ENCODE results near the gene HNRNPCL2. TPM values are rescaled to one million over a fixed set of nuclear protein-coding genes. Genes with fewer than 3 reads are reported as not detected.

The HNRNPCL2 gene
- total RNA-seq: not detected

DNA sequence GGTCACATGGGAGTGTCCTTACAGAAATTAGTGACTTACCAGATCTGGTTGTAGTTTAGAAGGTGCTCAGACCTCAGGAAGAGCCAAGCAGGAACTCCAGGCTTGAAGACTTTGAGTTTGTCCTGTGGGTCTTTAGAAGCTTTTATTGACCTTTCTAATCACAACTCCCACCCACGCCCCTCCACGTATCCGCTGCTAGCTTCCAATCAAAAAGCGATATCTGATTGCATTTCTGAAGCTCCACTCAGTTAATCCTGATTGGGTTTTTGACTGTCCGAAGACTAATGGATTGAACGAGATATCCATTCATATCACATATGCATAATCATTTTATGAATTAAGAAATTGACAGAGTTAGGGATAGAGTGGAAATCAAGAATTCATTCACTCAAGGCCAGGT, at the start of gene HNRNPCL2:
Gene HNRNPCL2, minus strand, starts transcription at position 101 of the 400 bp plus-strand sequence. CDS start 454 bp downstream, outside the sequence.

GRCh38 chr1:13165531-13165930, 48.9 kb upstream of the HNRNPCL2 start, which contains the start of gene HNRNPCL4:
Gene HNRNPCL4 (minus strand): TSS chr1:13165631. CDS start chr1:13165467, 164 bp downstream.

GRCh38 chr1:13155909-13156308, 39.3 kb upstream of the HNRNPCL2 start, which contains the start of gene PRAMEF26:
Gene PRAMEF26 (minus strand): TSS chr1:13156009. CDS start chr1:13153095, 2,914 bp downstream.

GRCh38 chr1:13070474-13070873, 46.2 kb downstream of the HNRNPCL2 start, which contains the start of gene PRAMEF25:
Gene PRAMEF25 (plus strand): TSS chr1:13070774. CDS start chr1:13073694, 2,920 bp downstream.

Other genes starting within 250 kb of the HNRNPCL2 start
- gene PRAMEF4, start 230.7 kb downstream of the HNRNPCL2 start, total RNA-seq: not detected
- not detected for gene PRAMEF10, start 218.6 kb downstream of the HNRNPCL2 start, total RNA-seq
- gene PRAMEF7, start 200.2 kb downstream of the HNRNPCL2 start, total RNA-seq: not detected
- not detected for gene PRAMEF6, start 169.3 kb downstream of the HNRNPCL2 start, total RNA-seq
- not detected for gene PRAMEF27, start 60.3 kb downstream of the HNRNPCL2 start, total RNA-seq
- gene HNRNPCL3, start 56.1 kb downstream of the HNRNPCL2 start, total RNA-seq: not detected
- gene PRAMEF25, start 46.1 kb downstream of the HNRNPCL2 start, total RNA-seq: not detected
- gene PRAMEF26, start 39.2 kb upstream of the HNRNPCL2 start, total RNA-seq: not detected
- gene HNRNPCL4, start 48.8 kb upstream of the HNRNPCL2 start, total RNA-seq: not detected
- gene PRAMEF9, start 55.0 kb upstream of the HNRNPCL2 start, total RNA-seq: not detected
- not detected for gene PRAMEF13, start 84.6 kb upstream of the HNRNPCL2 start, total RNA-seq
- not detected for gene PRAMEF18, start 109.3 kb upstream of the HNRNPCL2 start, total RNA-seq
- not detected for gene PRAMEF5, start 137.3 kb upstream of the HNRNPCL2 start, total RNA-seq
- not detected for gene PRAMEF8, start 168.3 kb upstream of the HNRNPCL2 start, total RNA-seq
- not detected for gene PRAMEF33, start 186.7 kb upstream of the HNRNPCL2 start, total RNA-seq
- gene PRAMEF15, start 198.7 kb upstream of the HNRNPCL2 start, total RNA-seq: not detected
- not detected for gene PRAMEF14, start 230.3 kb upstream of the HNRNPCL2 start, total RNA-seq